ENCODE measurements around the gene MYH3. TPM values are rescaled to one million over a fixed set of nuclear protein-coding genes. Genes with fewer than 3 reads are reported as not detected.

MYH3 gene
- total and polyA plus RNA-seq, 4 donors = 1.1 to 9.5 (median 5.0) TPM

DNA sequence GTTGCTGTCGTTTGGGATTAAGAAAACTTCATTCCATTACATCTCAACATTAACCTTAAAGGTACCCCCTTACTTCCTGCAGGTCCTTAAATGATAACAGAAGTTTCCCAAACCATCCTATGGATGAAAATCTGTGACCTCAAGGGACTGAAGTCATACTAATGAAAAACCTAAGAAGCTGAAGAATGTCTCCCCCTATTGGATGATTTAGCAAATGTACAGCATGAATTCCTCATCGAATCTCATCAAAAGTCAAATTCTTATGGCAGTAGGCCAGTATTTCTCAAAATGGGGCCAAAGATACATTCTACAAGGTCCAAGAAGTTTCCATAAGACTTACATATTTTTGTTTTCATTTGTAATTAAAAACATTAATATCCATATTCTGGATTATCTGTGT, 26.7 kb upstream of the MYH3 start:
- no peaks in the 10 kb centered on the region for H3K9me3 ChIP-seq (ENCODE audit: control insufficient read depth, low read length)
- H3K4me3 ChIP-seq (ENCODE audit: low read length in 2 of 2) = no peak overlapping the region
- 20 to 22% methylated on average over 2 of the region's 2 CpGs for WGBS, 2 donors
- ATAC-seq (ENCODE audit: low FRiP score) (no peak), DNase-seq (no peak)
- peaks cover 0 to 1% of the 10 kb centered on the region in 2 donors for H3K4me1 ChIP-seq (ENCODE audit: control insufficient read depth in 1 of 2, insufficient read depth in 2 of 2, low read length in 2 of 2)
- no peaks in the 10 kb centered on the region for H3K27me3 ChIP-seq (ENCODE audit: control insufficient read depth in 1 of 2, insufficient read depth in 2 of 2, low read length in 1 of 2)
- peaks cover 3% of the 10 kb centered on the region in 2 donors for H3K36me3 ChIP-seq (ENCODE audit: control insufficient read depth in 1 of 2, insufficient read depth in 2 of 2, low read length in 1 of 2)
- intact Hi-C loops (cut with DNase I) = loop anchor here (5.0 to 10.0 kb wide), 2 partner anchors 37 to 51 kb away; partner anchors contain the start of gene TMEM220 (in 1 of the 2)
- peak overlapping the region; percentile 43 to 90 for H3K27ac ChIP-seq (ENCODE audit: low read depth in 1 of 2, low read length in 2 of 2)

GRCh38 chr17:10681866-10682446, 24.8 kb upstream of the MYH3 start:
- peaks cover 3% of the 10 kb centered on the region in 2 donors for H3K36me3 ChIP-seq (ENCODE audit: control insufficient read depth in 1 of 2, insufficient read depth in 2 of 2, low read length in 1 of 2)
- ATAC-seq (ENCODE audit: low FRiP score) = no peak
- no peak overlapping the region for H3K4me3 ChIP-seq (ENCODE audit: low read length in 2 of 2)
- H3K27ac ChIP-seq (ENCODE audit: low read depth in 1 of 2, low read length in 2 of 2) = peak overlapping the region; percentile 79 to 90
- intact Hi-C loops (cut with DNase I) = loop anchor here (5.0 to 10.0 kb wide), 2 partner anchors 35 to 53 kb away; partner anchors contain the start of gene TMEM220 (in 1 of the 2)
- H3K27me3 ChIP-seq (ENCODE audit: control insufficient read depth in 1 of 2, insufficient read depth in 2 of 2, low read length in 1 of 2) = no peaks in the 10 kb centered on the region
- peaks cover 0 to 1% of the 10 kb centered on the region in 2 donors for H3K4me1 ChIP-seq (ENCODE audit: control insufficient read depth in 1 of 2, insufficient read depth in 2 of 2, low read length in 2 of 2)
- 7 to 8% methylated on average over 7 of the region's 7 CpGs for WGBS, 2 donors
- H3K9me3 ChIP-seq (ENCODE audit: control insufficient read depth, low read length) = no peaks in the 10 kb centered on the region
- no peak for DNase-seq

GRCh38 chr17:10674704-10675103, 17.6 kb upstream of the MYH3 start:
- Histone ChIP-seq H3K4me3 (ENCODE audit: low read length in 2 of 2) (no peak overlapping the region), H3K9me3 (ENCODE audit: control insufficient read depth, low read length) (no peaks in the 10 kb centered on the region), H3K4me1 (ENCODE audit: control insufficient read depth in 1 of 2, insufficient read depth in 2 of 2, low read length in 2 of 2) (no peaks in the 10 kb centered on the region), H3K27me3 (ENCODE audit: control insufficient read depth in 1 of 2, insufficient read depth in 2 of 2, low read length in 1 of 2) (no peaks in the 10 kb centered on the region), H3K36me3 (ENCODE audit: control insufficient read depth in 1 of 2, insufficient read depth in 2 of 2, low read length in 1 of 2) (peaks cover 0 to 1% of the 10 kb centered on the region in 2 donors), H3K27ac (ENCODE audit: low read depth in 1 of 2, low read length in 2 of 2) (no peak overlapping the region)
- DNase-seq (no peak), ATAC-seq (ENCODE audit: low FRiP score) (no peak)
- 97 to 99% methylated on average over 4 of the region's 4 CpGs for WGBS, 2 donors
- intact Hi-C loops (cut with DNase I) = no loop called here

DNA sequence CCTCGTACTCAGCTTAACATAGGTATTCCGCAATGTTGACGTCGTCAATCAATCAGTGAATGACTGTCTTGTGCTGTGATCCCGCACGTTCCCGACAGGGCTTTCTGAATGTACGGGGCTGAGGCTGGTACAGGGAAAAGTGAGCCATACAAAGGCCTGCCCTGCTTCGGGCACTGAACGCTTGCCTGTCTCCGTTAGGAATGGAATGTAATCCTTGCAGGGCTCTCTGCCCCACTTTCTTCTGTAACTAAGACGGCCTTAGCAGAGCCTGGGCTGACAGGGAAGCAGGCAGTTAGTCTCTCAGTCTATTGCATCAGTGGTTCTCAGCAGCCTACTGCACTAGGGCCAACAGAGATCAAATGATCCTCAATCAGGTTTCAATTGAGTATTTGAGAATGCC, 16.2 kb upstream of the MYH3 start:
- Histone ChIP-seq H3K4me1 (ENCODE audit: control insufficient read depth in 1 of 2, insufficient read depth in 2 of 2, low read length in 2 of 2) (no peaks in the 10 kb centered on the region), H3K27me3 (ENCODE audit: control insufficient read depth in 1 of 2, insufficient read depth in 2 of 2, low read length in 1 of 2) (no peaks in the 10 kb centered on the region), H3K9me3 (ENCODE audit: control insufficient read depth, low read length) (no peaks in the 10 kb centered on the region), H3K4me3 (ENCODE audit: low read length in 2 of 2) (no peak overlapping the region), H3K27ac (ENCODE audit: low read depth in 1 of 2, low read length in 2 of 2) (no peak overlapping the region), H3K36me3 (ENCODE audit: control insufficient read depth in 1 of 2, insufficient read depth in 2 of 2, low read length in 1 of 2) (peaks cover 0 to 1% of the 10 kb centered on the region in 2 donors)
- WGBS, 2 donors = 86 to 88% methylated on average over 12 of the region's 12 CpGs
- DNase-seq = no peak
- intact Hi-C loops (cut with DNase I) = no loop called here
- ATAC-seq (ENCODE audit: low FRiP score) = no peak

- ATAC-seq (ENCODE audit: low FRiP score) (no peak), DNase-seq (no peak)
- no peaks in the 10 kb centered on the region for H3K9me3 ChIP-seq (ENCODE audit: control insufficient read depth, low read length)
- H3K36me3 ChIP-seq (ENCODE audit: control insufficient read depth in 1 of 2, insufficient read depth in 2 of 2, low read length in 1 of 2) = no peaks in the 10 kb centered on the region
- intact Hi-C loops (cut with DNase I) = loop anchor here in 1 of 2 donors (1.0 kb wide), 1 partner anchor 12 kb away; no protein-coding TSS in a partner anchor
- WGBS, 2 donors = 0 to 6% methylated on average over 1 of the region's 1 CpG
- no peaks in the 10 kb centered on the region for H3K27me3 ChIP-seq (ENCODE audit: control insufficient read depth in 1 of 2, insufficient read depth in 2 of 2, low read length in 1 of 2)
- no peak overlapping the region for H3K27ac ChIP-seq (ENCODE audit: low read depth in 1 of 2, low read length in 2 of 2)
- H3K4me1 ChIP-seq (ENCODE audit: control insufficient read depth in 1 of 2, insufficient read depth in 2 of 2, low read length in 2 of 2) = no peaks in the 10 kb centered on the region
- H3K4me3 ChIP-seq (ENCODE audit: low read length in 2 of 2) = no peak overlapping the region
Observed at GRCh38 chr17:10668775-10669174, 11.7 kb upstream of the MYH3 start.

DNA sequence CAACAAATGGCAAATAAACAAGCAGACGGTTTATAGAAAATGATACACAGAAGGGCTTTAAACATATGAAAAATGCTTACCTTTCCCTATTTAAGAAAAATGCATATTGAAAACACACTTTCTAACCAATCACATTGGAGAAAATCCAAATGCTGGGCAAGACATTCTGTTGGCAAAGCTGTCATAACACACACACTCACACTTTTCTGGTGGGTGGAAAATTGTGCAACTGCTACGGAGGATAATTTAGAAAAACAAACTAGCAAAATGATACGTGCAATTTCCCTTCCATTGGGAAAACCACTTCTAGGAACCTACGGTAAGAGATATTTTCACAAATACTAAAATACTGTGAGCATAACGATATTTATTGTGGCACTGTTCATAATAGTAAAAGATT, 9.8 kb upstream of the MYH3 start:
- no peaks in the 10 kb centered on the region for H3K27me3 ChIP-seq (ENCODE audit: control insufficient read depth in 1 of 2, insufficient read depth in 2 of 2, low read length in 1 of 2)
- ATAC-seq (ENCODE audit: low FRiP score) (no peak), DNase-seq (no peak)
- no peak overlapping the region for H3K27ac ChIP-seq (ENCODE audit: low read depth in 1 of 2, low read length in 2 of 2)
- H3K36me3 ChIP-seq (ENCODE audit: control insufficient read depth in 1 of 2, insufficient read depth in 2 of 2, low read length in 1 of 2) = no peaks in the 10 kb centered on the region
- H3K9me3 ChIP-seq (ENCODE audit: control insufficient read depth, low read length) = no peaks in the 10 kb centered on the region
- H3K4me3 ChIP-seq (ENCODE audit: low read length in 2 of 2) = no peak overlapping the region
- intact Hi-C loops (cut with DNase I) = no loop called here
- WGBS, 2 donors = 63 to 77% methylated on average over 5 of the region's 5 CpGs
- H3K4me1 ChIP-seq (ENCODE audit: control insufficient read depth in 1 of 2, insufficient read depth in 2 of 2, low read length in 2 of 2) = no peaks in the 10 kb centered on the region

- intact Hi-C loops (cut with DNase I) = no loop called here
- Histone ChIP-seq H3K27ac (ENCODE audit: low read depth in 1 of 2, low read length in 2 of 2) (no peak overlapping the region), H3K36me3 (ENCODE audit: control insufficient read depth in 1 of 2, insufficient read depth in 2 of 2, low read length in 1 of 2) (no peaks in the 10 kb centered on the region), H3K9me3 (ENCODE audit: control insufficient read depth, low read length) (no peaks in the 10 kb centered on the region), H3K4me1 (ENCODE audit: control insufficient read depth in 1 of 2, insufficient read depth in 2 of 2, low read length in 2 of 2) (no peaks in the 10 kb centered on the region), H3K4me3 (ENCODE audit: low read length in 2 of 2) (no peak overlapping the region), H3K27me3 (ENCODE audit: control insufficient read depth in 1 of 2, insufficient read depth in 2 of 2, low read length in 1 of 2) (no peaks in the 10 kb centered on the region)
- ATAC-seq (ENCODE audit: low FRiP score) = no peak
- WGBS, 2 donors = 92 to 94% methylated on average over 9 of the region's 9 CpGs
- DNase-seq = no peak
Observed at GRCh38 chr17:10664571-10664970, 7.5 kb upstream of the MYH3 start.

DNA sequence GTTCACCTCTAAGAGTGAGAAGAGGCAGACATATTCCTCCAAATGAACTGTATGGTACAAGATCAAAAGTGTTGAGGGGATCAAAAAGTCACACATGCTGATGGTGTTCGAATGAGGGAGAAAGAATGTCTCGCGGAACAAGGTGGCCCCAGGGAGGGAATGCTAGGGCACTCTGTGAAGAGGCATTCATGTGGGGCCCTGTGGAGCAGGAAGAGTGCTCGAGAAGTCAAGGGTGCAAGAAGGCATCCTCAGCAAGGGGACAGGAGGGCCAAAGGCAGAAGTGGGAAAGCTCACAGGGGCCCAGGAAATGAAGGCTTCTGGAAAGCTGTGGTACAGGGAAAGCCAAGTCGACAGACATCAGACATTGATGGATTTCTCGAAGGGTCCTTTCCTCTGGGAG, 6.1 kb upstream of the MYH3 start:
- intact Hi-C loops (cut with DNase I) = no loop called here
- ATAC-seq (ENCODE audit: low FRiP score) = no peak
- DNase-seq = no peak
- WGBS, 2 donors = 89 to 91% methylated on average over 6 of the region's 6 CpGs
- H3K36me3 ChIP-seq (ENCODE audit: control insufficient read depth in 1 of 2, insufficient read depth in 2 of 2, low read length in 1 of 2) = no peaks in the 10 kb centered on the region
- no peaks in the 10 kb centered on the region for H3K27me3 ChIP-seq (ENCODE audit: control insufficient read depth in 1 of 2, insufficient read depth in 2 of 2, low read length in 1 of 2)
- H3K27ac ChIP-seq (ENCODE audit: low read depth in 1 of 2, low read length in 2 of 2) = no peak overlapping the region
- no peak overlapping the region for H3K4me3 ChIP-seq (ENCODE audit: low read length in 2 of 2)
- no peaks in the 10 kb centered on the region for H3K4me1 ChIP-seq (ENCODE audit: control insufficient read depth in 1 of 2, insufficient read depth in 2 of 2, low read length in 2 of 2)
- no peaks in the 10 kb centered on the region for H3K9me3 ChIP-seq (ENCODE audit: control insufficient read depth, low read length)

DNA sequence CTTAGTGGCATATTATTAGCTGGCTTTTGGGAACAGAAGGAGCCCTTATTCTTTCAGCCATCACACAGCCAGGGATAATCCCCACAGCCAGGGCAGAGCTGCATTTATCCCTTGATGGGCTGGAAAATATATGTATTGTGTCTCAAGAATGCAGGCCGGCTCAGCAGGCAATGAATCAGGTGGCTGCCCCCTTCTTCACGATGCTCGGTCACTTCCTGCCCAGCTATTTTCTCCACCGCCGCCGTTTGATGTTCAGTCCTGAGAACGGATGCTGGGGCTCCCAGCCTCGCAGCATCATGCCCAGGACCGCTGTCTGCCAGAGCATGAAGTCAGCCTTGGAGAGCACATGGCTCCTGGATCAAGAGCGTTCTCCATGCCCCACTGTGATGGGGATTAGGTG, 4.3 kb upstream of the MYH3 start:
- H3K4me1 ChIP-seq (ENCODE audit: control insufficient read depth in 1 of 2, insufficient read depth in 2 of 2, low read length in 2 of 2) = no peaks in the 10 kb centered on the region
- no peak for DNase-seq

More for the DNA sequence above, 4.3 kb upstream of the MYH3 start:
- no peak overlapping the region for H3K4me3 ChIP-seq (ENCODE audit: low read length in 2 of 2)
- 72 to 81% methylated on average over 10 of the region's 10 CpGs for WGBS, 2 donors
- intact Hi-C loops (cut with DNase I) = no loop called here
- H3K36me3 ChIP-seq (ENCODE audit: control insufficient read depth in 1 of 2, insufficient read depth in 2 of 2, low read length in 1 of 2) = no peaks in the 10 kb centered on the region
- no peak overlapping the region for H3K27ac ChIP-seq (ENCODE audit: low read depth in 1 of 2, low read length in 2 of 2)
- no peaks in the 10 kb centered on the region for H3K27me3 ChIP-seq (ENCODE audit: control insufficient read depth in 1 of 2, insufficient read depth in 2 of 2, low read length in 1 of 2)
- no peaks in the 10 kb centered on the region for H3K9me3 ChIP-seq (ENCODE audit: control insufficient read depth, low read length)
- no peak for ATAC-seq (ENCODE audit: low FRiP score)

Measured in aorta (tissue), 5 donors.